ENCODE results near the gene CDK14. TPM values are rescaled to one million over a fixed set of nuclear protein-coding genes. Genes with fewer than 3 reads are reported as not detected.

The CDK14 gene
- total and polyA plus RNA-seq, 2 donors (not counting 1 experiment from before 2014, with no cell fraction given) = 23.6 to 41.1 TPM

DNA sequence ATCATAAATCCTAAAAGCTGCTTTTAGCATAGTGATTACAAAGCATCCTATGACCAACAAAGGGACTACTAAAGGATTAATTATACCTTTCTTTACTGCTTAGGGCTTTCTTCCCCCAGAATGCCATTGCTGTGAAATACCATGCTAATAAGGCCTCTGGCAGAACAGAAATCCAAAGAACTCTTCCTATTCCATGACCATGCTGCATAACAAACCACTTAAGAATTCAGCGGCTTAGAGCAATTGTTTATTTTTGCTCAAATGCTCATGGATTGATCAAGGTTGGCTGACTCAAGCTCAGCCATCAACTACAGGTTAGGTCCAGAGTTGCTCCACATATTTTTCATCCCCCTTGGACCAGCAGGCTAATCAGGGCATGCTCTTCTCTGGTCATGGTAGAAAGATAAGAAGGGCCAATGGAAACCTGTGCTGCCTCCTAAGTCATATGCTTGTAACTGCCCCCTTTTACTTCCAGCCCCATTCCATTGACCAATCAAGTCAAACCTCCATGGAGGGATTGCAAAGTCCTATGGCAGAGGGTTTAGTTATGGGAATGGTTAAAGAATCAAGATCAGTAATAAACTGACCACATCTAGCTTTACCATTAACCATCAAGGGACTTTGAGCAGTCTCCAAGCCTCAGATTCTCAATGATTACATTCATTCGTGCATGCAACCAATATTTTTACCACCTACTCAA lies 423.7 kb downstream of the CDK14 start:
- H3K4me3 ChIP-seq (replicated peaks in 1 of 4; ENCODE audit: control extremely low read depth in 1 of 4, insufficient read depth in 1 of 4, low read depth in 3 of 4, low read length in 4 of 4) = no peak overlapping the region
- no peaks in the 10 kb centered on the region for H3K4me1 ChIP-seq (ENCODE audit: control insufficient read depth, extremely low read depth, insufficient read depth, low read length)
- no peak overlapping the region for H2AFZ ChIP-seq (ENCODE audit: low read length)
- no peak overlapping the region for H3K4me2 ChIP-seq (ENCODE audit: extremely low read depth, insufficient read depth, low read length)
- no peaks in the 10 kb centered on the region for H3K9me3 ChIP-seq (ENCODE audit: control insufficient read depth, insufficient read depth, low read depth, low read length)
- no peak overlapping the region for H3K9ac ChIP-seq (ENCODE audit: insufficient read depth, low read length)
- no peak overlapping the region for H3K27ac ChIP-seq (ENCODE audit: insufficient read depth, low read length)
- H4K20me1 ChIP-seq (ENCODE audit: control insufficient read depth, extremely low read depth, insufficient read depth, low read length) = no peaks in the 10 kb centered on the region
- peak in 1 of 2 donors; percentile 67 for DNase-seq (ENCODE audit: low read depth in 2 of 2)
- H3K79me2 ChIP-seq (ENCODE audit: control insufficient read depth, insufficient read depth, low read length) = no peaks in the 10 kb centered on the region
- TF ChIP-seq EZH2 (IDR thresholded peaks at IDR 0.05; ENCODE audit: low read length, missing control alignments) = no peak
- TF ChIP-seq, protein P1, sequence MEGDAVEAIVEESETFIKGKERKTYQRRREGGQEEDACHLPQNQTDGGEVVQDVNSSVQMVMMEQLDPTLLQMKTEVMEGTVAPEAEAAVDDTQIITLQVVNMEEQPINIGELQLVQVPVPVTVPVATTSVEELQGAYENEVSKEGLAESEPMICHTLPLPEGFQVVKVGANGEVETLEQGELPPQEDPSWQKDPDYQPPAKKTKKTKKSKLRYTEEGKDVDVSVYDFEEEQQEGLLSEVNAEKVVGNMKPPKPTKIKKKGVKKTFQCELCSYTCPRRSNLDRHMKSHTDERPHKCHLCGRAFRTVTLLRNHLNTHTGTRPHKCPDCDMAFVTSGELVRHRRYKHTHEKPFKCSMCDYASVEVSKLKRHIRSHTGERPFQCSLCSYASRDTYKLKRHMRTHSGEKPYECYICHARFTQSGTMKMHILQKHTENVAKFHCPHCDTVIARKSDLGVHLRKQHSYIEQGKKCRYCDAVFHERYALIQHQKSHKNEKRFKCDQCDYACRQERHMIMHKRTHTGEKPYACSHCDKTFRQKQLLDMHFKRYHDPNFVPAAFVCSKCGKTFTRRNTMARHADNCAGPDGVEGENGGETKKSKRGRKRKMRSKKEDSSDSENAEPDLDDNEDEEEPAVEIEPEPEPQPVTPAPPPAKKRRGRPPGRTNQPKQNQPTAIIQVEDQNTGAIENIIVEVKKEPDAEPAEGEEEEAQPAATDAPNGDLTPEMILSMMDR (conservative IDR thresholded peaks at IDR 0.05 in 1 of 2, IDR thresholded peaks at IDR 0.05 in 1 of 2; ENCODE audit: low read depth in 1 of 2, low read length in 2 of 2) = no peak
- no peaks in the 10 kb centered on the region for H3K36me3 ChIP-seq (ENCODE audit: control insufficient read depth, insufficient read depth, low read length)
- no peaks in the 10 kb centered on the region for H3K27me3 ChIP-seq (ENCODE audit: control insufficient read depth, insufficient read depth, low read length)

DNA sequence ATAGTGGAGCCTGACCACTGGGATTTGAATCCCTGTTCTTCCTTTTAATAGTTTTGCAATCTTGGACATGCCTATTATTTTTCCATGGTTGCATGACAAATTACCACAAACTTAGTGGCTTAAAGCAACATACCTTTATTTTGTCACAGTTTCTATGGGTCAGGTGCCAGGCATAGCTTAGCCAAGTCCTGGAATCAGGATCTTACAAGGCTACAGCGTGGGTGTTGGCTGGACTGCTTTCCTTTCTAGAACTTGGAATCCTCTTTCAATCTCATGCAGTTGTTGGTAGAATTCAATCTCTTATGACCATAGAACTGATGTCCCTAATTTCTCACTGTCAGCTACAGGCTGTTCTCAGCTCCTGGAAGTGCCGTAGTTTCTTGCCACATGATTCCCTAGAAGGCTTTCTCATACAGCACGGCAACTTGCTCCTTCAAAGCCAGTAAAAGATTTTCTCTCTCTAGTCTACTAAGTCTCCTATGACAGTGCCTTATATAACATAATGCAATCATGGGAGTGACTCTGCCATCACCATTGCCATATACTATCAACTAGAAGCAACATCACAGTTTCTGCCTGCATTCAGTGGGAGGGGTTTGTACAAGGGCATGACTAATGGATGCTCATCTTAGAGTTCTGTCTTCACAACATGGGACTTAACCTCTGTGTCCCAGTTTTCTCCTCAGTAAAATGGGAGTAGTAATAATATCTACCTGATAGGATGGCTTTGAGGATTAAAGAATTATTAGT lies 424.7 kb downstream of the CDK14 start:
- Histone ChIP-seq H4K20me1 (ENCODE audit: control insufficient read depth, extremely low read depth, insufficient read depth, low read length) (no peaks in the 10 kb centered on the region), H3K79me2 (ENCODE audit: control insufficient read depth, insufficient read depth, low read length) (no peaks in the 10 kb centered on the region), H3K27ac (ENCODE audit: insufficient read depth, low read length) (no peak overlapping the region), H3K9me3 (ENCODE audit: control insufficient read depth, insufficient read depth, low read depth, low read length) (no peaks in the 10 kb centered on the region), H2AFZ (ENCODE audit: low read length) (no peak overlapping the region), H3K9ac (ENCODE audit: insufficient read depth, low read length) (no peak overlapping the region), H3K4me1 (ENCODE audit: control insufficient read depth, extremely low read depth, insufficient read depth, low read length) (no peaks in the 10 kb centered on the region), H3K4me3 (replicated peaks in 1 of 4; ENCODE audit: control extremely low read depth in 1 of 4, insufficient read depth in 1 of 4, low read depth in 3 of 4, low read length in 4 of 4) (no peak overlapping the region), H3K36me3 (ENCODE audit: control insufficient read depth, insufficient read depth, low read length) (no peaks in the 10 kb centered on the region), H3K27me3 (ENCODE audit: control insufficient read depth, insufficient read depth, low read length) (no peaks in the 10 kb centered on the region), H3K4me2 (ENCODE audit: extremely low read depth, insufficient read depth, low read length) (no peak overlapping the region)
- DNase-seq (ENCODE audit: low read depth in 2 of 2) = peak in 1 of 2 donors; percentile 61
- no peak for TF ChIP-seq EZH2 (IDR thresholded peaks at IDR 0.05; ENCODE audit: low read length, missing control alignments)
- TF ChIP-seq, protein P1 (conservative IDR thresholded peaks at IDR 0.05 in 1 of 2, IDR thresholded peaks at IDR 0.05 in 1 of 2; ENCODE audit: low read depth in 1 of 2, low read length in 2 of 2) = no peak

DNA sequence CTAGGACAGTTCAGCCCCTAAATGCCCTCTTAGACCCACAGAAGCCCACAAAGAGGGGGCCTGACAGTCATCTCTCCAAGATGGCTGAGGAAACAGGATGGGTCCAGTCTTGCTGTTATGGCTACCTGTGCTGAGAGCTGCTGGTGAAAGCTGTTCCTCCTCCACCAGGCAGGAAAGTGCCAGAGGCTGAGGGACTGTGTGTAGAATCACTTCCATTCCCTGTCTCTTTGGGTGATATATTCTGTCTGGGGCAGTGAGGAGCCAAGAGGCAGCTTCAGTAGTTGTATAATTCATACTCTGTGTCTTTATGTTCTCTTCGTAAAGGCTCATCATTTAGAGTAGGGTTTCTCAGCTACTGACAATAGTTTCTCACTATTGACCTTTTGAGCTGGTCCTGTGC lies 425.8 kb downstream of the CDK14 start:
- Histone ChIP-seq H3K36me3 (ENCODE audit: control insufficient read depth, insufficient read depth, low read length) (no peaks in the 10 kb centered on the region), H3K4me2 (ENCODE audit: extremely low read depth, insufficient read depth, low read length) (no peak overlapping the region), H3K9ac (ENCODE audit: insufficient read depth, low read length) (no peak overlapping the region), H4K20me1 (ENCODE audit: control insufficient read depth, extremely low read depth, insufficient read depth, low read length) (no peaks in the 10 kb centered on the region), H3K4me3 (replicated peaks in 1 of 4; ENCODE audit: control extremely low read depth in 1 of 4, insufficient read depth in 1 of 4, low read depth in 3 of 4, low read length in 4 of 4) (no peak overlapping the region), H3K27me3 (ENCODE audit: control insufficient read depth, insufficient read depth, low read length) (no peaks in the 10 kb centered on the region), H2AFZ (ENCODE audit: low read length) (no peak overlapping the region), H3K79me2 (ENCODE audit: control insufficient read depth, insufficient read depth, low read length) (no peaks in the 10 kb centered on the region), H3K4me1 (ENCODE audit: control insufficient read depth, extremely low read depth, insufficient read depth, low read length) (no peaks in the 10 kb centered on the region), H3K27ac (ENCODE audit: insufficient read depth, low read length) (no peak overlapping the region), H3K9me3 (ENCODE audit: control insufficient read depth, insufficient read depth, low read depth, low read length) (no peaks in the 10 kb centered on the region)
- DNase-seq (ENCODE audit: low read depth in 2 of 2) = no peak
- no peak for TF ChIP-seq EZH2 (IDR thresholded peaks at IDR 0.05; ENCODE audit: low read length, missing control alignments)
- TF ChIP-seq, protein P1 (conservative IDR thresholded peaks at IDR 0.05 in 1 of 2, IDR thresholded peaks at IDR 0.05 in 1 of 2; ENCODE audit: low read depth in 1 of 2, low read length in 2 of 2) = no peak

Measured in fibroblast of lung (primary cell).